AG04449 (cell line): ENCODE measurements around the gene UBE2J2.

Source experiments
- CTCF ChIA-PET: fragments of 350-600 bp; formaldehyde crosslinking; extraction: SDS; loops from one replicate; lab custom pipeline; 2021; ENCODE audit warnings: antibody characterized with exemption; lab: Yijun Ruan, JAX
- POLR2A ChIA-PET: fragments of 400-600, 350-600 bp; formaldehyde crosslinking; extraction: SDS; loops from one replicate; lab custom pipeline; 2020; ENCODE audit warnings: antibody characterized with exemption, inconsistent platforms; lab: Yijun Ruan, JAX
- DNase-seq: peaks from one replicate; pipeline ENCODE4 v3.0.0-alpha.2; 2010; ENCODE audit warnings: low read depth, low spot score
- H3K4me3 ChIP-seq: 2 replicates; pipeline ENCODE4 v1.5.1; 2011; ENCODE audit warnings: low read depth, mild to moderate bottlenecking, control low read depth, low read length
- TF ChIP-seq, protein P1 (sequence below): IDR thresholded peaks from one replicate; pipeline ENCODE4 v1.5.1; 2011; ENCODE audit warnings: mild to moderate bottlenecking, moderate library complexity, low read length, control low read depth, inconsistent platforms; ENCODE audit not compliant: insufficient read depth; ENCODE audit errors: missing control alignments

UBE2J2 gene

DNA sequence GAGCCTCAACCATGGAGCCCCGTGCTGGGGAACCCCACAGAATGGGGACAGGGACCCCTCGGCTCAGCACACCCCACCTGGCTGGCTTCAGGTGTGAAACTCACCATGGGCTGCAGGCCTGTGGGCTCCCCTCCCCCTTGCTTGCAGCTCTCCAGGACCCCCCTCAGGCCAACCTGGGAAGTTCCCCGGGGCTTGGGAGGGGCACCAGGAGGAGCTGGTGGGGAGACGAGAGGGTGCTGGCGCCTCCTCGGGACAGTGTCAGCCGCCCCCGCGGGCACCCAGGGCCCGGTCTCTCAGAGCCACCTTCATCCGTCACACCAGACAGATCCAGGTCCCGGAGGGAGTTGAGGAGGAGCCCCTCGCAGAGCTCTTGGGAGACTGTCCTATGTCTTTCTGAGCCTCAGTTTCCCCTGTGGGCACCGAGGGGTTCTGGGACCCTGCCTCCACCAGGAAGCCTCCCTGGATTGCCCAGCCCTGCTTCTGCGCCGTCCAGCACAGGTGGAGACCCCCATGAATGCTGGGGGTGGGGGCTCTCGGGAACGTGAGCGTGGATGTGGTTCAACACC is 66.6 kb downstream of the UBE2J2 start:
- POLR2A ChIA-PET: no interaction called here
- no peak for DNase-seq
- no peak overlapping the region for H3K4me3 ChIP-seq
- TF ChIP-seq, protein P1, sequence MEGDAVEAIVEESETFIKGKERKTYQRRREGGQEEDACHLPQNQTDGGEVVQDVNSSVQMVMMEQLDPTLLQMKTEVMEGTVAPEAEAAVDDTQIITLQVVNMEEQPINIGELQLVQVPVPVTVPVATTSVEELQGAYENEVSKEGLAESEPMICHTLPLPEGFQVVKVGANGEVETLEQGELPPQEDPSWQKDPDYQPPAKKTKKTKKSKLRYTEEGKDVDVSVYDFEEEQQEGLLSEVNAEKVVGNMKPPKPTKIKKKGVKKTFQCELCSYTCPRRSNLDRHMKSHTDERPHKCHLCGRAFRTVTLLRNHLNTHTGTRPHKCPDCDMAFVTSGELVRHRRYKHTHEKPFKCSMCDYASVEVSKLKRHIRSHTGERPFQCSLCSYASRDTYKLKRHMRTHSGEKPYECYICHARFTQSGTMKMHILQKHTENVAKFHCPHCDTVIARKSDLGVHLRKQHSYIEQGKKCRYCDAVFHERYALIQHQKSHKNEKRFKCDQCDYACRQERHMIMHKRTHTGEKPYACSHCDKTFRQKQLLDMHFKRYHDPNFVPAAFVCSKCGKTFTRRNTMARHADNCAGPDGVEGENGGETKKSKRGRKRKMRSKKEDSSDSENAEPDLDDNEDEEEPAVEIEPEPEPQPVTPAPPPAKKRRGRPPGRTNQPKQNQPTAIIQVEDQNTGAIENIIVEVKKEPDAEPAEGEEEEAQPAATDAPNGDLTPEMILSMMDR: no peak
- CTCF ChIA-PET: interaction anchor here (0.6 to 1.6 kb wide), 2 partner anchors 19 to 84 kb away, joined by 3 to 4 read pairs; no protein-coding TSS in a partner anchor

GRCh38 chr1:1206376-1206965 is 67.2 kb downstream of the UBE2J2 start, which contains the start of gene TNFRSF18:
Gene TNFRSF18, minus strand, starts transcription at chr1:1206592. Its CDS starts 21 bp downstream, at chr1:1206571.
- TF ChIP-seq, protein P1: no peak
- ChIA-PET POLR2A (no interaction called here), CTCF (interaction anchor here (1.6 kb wide), 1 partner anchor 84 kb away, joined by 3 read pairs; no protein-coding TSS in a partner anchor)
- no peak for DNase-seq
- no peak within 1 kb of the TSS; the same call in 1 of the 2 replicates for H3K4me3 ChIP-seq

GRCh38 chr1:1205769-1206375 is 67.8 kb downstream of the UBE2J2 start:
- H3K4me3 ChIP-seq: no peak overlapping the region
- DNase-seq: no peak
- POLR2A ChIA-PET: no interaction called here
- CTCF ChIA-PET: no interaction called here
- TF ChIP-seq, protein P1: no peak

DNA sequence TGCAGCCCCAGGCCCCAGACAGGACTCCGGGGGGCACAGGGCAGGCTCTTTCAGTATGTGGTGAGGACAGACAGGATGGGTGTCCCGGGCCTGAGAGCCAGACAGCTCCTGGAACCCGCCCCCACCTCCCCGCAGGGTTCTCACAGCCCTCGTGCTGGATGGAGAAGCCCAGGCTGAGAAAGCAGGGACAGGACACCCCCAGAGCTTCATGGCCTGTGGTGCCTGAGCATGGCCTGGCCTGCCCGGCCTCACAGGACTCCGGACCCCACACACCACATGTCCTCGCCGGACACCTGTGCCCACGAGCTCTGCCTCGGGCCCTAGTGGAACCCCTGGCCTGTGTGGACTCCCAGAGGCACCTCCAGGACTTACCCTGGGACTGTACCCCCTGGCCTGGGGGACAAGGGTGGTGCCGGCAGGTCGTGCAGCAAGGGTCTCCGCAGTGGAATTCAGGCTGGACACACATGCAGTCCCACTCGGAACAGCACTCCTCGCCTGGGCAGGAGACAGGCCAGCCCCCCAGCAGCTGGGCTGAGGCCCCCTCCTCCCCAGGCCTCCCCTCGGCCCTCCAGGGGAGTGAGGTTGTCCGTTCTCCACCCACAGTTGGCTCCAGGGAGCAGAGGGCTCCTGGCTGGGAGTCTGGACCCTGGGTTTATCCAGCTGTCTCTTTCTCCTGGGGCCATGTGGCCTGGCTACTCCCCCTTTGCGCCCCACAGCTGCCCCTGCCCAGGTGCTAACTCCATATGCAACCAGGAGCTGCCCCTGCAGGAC is 68.5 kb downstream of the UBE2J2 start:
- ChIA-PET POLR2A (no interaction called here), CTCF (no interaction called here)
- DNase-seq: no peak
- no peak overlapping the region for H3K4me3 ChIP-seq
- TF ChIP-seq, protein P1: no peak

DNA sequence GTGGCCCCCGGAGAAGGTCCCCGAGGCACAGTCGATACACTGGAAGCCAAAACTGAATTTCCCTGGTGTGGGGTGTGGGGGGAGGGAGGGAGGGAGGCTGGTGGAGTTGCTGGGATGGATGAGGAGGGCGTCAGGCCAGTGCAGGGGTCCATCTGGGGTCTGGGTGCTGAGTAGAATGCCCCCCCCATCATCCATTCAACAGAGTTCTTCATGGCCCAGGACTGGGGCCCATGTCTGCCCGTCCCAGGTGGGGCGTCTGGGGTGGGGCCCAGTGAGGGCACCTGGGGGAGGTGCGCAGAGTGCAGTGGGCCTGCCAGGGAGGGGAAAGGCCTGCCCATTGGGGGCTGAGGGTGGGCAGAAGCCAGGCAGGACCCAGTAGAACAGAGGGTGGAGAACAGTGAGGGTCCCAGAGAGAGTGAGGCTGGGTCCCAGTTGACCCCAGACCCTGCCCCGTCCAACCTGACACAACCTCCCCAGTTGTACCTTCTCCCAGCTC is 69.2 kb downstream of the UBE2J2 start:
- H3K4me3 ChIP-seq: no peak overlapping the region
- ChIA-PET CTCF (no interaction called here), POLR2A (no interaction called here)
- no peak for DNase-seq
- TF ChIP-seq, protein P1: no peak
